ENCODE measurements around the gene TMEM239.

DNA sequence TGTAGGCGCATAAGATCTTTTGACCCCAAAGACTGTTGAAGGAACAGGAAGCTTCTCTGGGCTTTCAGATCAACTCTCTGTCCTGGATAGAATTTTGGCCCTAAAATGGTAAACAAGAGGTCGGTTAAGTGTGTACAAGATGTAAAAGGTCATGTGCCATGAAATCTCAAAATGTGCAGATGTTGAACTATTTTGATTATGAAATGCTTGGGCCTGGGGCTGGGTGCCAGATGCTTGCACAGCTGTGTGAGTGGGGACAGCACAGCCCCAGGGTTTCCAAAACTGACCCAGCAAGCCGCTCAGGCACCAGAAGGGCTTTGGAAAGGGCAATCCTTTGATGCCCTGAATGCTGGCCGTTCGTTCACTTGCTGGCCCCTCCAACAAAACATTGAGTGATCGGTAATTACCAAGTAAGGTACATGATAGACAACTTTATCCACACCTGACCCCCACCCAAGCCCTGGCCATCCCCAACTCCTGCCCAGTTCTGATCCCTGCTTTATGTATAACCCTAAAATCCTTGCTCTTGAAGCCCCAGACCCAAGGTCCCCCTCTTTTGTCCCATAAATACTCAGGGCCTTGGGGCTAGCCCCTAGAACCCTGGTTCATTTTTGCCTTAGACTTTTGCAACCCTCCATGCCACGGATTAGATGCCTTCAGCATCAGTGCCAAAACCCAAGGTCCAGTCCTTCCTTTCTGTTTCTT, 1.9 kb downstream of the TMEM239 start:
- TF ChIP-seq, protein P1, sequence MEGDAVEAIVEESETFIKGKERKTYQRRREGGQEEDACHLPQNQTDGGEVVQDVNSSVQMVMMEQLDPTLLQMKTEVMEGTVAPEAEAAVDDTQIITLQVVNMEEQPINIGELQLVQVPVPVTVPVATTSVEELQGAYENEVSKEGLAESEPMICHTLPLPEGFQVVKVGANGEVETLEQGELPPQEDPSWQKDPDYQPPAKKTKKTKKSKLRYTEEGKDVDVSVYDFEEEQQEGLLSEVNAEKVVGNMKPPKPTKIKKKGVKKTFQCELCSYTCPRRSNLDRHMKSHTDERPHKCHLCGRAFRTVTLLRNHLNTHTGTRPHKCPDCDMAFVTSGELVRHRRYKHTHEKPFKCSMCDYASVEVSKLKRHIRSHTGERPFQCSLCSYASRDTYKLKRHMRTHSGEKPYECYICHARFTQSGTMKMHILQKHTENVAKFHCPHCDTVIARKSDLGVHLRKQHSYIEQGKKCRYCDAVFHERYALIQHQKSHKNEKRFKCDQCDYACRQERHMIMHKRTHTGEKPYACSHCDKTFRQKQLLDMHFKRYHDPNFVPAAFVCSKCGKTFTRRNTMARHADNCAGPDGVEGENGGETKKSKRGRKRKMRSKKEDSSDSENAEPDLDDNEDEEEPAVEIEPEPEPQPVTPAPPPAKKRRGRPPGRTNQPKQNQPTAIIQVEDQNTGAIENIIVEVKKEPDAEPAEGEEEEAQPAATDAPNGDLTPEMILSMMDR (IDR thresholded peaks at IDR 0.05): no peak
- TF ChIP-seq POLR2A (IDR thresholded peaks at IDR 0.05; ENCODE audit: low read depth) (no peak), POLR2AphosphoS5 (IDR thresholded peaks at IDR 0.05) (no peak), EP300 (IDR thresholded peaks at IDR 0.05) (no peak)

Measured in esophagus muscularis mucosa (tissue), 4 donors.